AG09319 (cell line): ENCODE measurements around the gene SERGEF.

Experiments
- DNase-seq: peaks from one replicate; pipeline ENCODE4 v3.0.0-alpha.2; 2010; ENCODE audit warnings: low read depth; ENCODE audit errors: extremely low read depth
- TF ChIP-seq, protein P1 (sequence below): IDR thresholded peaks from 2 replicates; pipeline ENCODE4 v1.5.1; 2011; ENCODE audit warnings: low read depth, mild to moderate bottlenecking, inconsistent platforms, low read length, moderate library complexity

The SERGEF gene

DNA sequence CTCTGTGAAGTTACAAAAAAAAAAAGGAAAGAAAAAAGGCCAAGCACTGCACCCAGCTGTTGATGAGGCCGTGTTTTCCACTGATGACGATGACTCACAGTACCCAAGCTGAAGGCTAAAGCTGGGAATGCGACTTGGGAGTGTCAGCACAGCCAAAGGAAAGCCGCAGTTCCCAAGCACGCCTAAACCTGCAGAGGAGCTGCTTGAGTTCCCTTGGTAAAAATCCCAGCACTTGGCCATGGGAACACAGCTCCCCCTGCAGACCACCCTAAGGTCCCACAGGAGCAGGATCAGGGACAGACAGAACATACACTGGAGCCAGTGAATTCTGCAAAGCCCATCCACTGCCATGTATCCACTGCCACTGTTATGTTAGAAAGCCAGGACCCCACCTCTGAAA, 39.9 kb downstream of the SERGEF start:
- TF ChIP-seq, protein P1, sequence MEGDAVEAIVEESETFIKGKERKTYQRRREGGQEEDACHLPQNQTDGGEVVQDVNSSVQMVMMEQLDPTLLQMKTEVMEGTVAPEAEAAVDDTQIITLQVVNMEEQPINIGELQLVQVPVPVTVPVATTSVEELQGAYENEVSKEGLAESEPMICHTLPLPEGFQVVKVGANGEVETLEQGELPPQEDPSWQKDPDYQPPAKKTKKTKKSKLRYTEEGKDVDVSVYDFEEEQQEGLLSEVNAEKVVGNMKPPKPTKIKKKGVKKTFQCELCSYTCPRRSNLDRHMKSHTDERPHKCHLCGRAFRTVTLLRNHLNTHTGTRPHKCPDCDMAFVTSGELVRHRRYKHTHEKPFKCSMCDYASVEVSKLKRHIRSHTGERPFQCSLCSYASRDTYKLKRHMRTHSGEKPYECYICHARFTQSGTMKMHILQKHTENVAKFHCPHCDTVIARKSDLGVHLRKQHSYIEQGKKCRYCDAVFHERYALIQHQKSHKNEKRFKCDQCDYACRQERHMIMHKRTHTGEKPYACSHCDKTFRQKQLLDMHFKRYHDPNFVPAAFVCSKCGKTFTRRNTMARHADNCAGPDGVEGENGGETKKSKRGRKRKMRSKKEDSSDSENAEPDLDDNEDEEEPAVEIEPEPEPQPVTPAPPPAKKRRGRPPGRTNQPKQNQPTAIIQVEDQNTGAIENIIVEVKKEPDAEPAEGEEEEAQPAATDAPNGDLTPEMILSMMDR: peak; percentile 97
- DNase-seq: peak; percentile 87

DNA sequence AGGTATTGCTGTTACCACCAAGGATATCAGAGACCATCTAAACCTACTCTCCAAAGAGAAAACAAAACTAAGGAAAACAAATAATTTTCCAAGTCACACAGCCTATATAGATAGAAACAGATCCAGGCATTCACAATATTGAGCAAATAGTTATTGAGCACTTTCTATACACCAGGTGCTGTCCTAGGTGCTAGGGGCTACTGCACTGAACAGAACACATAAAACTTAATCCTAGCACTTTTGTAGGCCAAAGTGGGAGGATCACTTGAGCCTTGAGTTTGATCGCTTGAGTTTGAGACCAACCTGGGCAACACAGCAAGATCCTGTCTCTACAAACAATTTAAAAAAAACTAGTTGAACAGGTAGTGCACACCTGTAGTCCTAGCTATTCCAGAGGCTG, 44.6 kb downstream of the SERGEF start:
- DNase-seq: no peak
- TF ChIP-seq, protein P1: no peak

DNA sequence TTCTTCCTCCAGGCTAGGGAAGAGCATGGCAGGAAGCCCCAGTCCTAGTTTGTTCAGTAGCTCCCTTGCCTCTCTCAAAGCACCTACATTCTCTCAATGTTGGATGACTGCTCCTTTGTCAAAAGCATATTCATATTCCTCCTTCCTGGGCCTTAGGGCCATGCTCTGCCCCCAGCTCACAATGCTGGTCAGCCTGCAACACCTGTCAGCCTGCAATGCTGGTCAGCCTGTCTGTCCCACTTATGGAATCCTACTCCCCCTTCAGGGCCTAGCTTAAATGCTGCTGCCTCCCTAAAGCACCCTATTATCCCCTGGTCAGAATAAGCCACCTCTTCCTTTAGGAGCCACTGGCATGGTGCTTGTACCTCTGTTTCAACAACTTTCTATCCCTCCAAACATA, 45.2 kb downstream of the SERGEF start:
- no peak for DNase-seq
- TF ChIP-seq, protein P1: no peak

DNA sequence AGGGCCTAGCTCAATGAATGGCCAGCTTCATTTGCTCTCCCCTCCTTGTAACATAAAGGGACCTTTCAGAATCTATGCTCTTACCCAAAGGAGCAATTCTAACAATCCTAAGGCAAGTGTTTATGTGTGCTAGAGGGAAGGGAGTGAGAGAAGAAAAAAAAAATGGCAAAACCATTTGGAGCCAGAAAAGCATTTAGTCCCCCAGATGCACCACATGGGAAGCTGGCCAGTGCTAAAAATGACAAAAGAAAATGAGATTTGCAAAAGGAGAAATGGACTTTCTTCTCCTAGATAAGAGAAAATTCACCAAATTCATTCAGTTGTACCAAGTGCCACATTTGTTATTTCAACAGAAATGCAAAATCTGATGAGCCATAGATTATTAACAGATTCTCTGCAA, 52.8 kb downstream of the SERGEF start:
- TF ChIP-seq, protein P1: no peak
- no peak for DNase-seq

DNA sequence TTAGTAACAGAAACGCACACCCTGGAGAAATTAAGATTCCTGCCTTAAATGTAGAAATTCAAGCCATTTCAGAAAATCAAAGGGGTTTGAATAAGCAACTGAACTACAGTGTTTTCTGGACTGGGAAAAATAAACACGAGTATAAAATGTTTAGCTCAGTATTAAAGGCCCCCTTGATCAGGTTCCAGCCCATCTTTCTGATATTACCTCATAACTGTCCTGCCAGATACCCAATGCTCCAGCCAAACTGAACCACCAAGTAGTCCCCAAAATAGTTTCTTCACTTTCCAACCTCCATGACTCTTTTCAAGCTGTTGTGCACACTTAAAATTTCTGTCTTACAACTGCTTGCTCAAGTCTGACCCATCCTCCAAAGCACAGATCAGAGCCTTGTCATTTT, 54.4 kb downstream of the SERGEF start:
- DNase-seq: no peak
- TF ChIP-seq, protein P1: no peak

DNA sequence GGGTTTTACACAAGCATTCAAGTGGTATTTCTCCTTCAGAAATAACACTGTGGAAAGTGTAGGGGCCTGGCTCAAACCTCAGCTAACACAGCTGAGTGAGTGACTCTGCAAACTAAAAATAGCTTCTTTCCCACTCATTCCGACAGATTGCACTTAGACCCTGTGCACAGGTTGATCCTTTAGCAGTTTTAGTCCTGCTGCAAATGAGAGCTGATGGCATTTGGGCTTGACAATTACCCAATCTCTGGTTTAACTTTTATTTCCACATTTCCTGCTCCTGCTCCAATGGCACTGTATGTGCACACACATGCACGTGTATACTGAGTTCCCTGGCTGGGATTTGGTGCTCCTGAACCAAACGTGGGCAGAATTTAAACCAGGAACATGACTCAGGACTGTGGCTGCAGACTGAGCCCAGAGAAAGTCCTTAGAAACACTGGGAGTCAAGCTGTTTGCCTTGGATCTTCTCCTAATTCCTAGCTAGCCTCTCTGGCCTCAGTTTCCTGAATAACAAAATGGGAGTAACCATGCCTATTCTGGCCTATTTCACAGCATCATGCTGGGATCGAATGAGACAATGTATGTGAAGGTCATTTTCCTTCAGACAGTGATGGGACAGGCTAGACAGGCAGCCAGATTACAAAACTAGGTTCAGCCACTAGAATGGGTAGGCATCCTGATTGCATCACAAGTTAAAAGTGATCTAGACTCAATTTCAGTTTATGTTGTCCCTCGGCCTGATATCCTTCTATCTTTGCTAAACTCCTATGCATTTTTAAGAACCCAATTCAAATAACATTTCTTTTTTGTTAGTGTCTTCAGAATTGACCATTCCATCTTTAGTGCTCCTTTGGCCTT, 58.2 kb downstream of the SERGEF start:
- TF ChIP-seq, protein P1: no peak
- no peak for DNase-seq

DNA sequence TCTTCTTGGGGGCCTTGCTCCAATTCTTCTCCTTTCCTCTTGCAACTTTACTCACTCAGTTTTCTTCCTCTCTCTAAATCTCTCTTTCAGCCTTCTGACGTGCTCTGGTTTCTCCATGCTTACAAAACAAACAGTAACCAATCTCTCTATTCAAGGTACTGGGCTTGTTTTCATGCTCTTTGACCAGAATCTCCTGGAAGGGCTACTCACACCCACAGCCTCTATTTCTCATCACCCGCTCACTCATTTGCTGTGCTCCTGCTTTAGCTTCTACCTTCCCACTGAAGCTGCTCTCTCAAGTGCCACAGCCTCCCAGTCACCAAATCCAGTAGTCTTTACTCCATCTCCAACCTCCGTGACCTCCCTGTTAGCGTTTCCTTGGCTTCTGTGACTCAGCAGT, 60.4 kb downstream of the SERGEF start:
- TF ChIP-seq, protein P1: no peak
- DNase-seq: no peak
